Adrenal gland (tissue), 12 donors: ENCODE results near the gene SCG5. TPM values are rescaled to one million over a fixed set of nuclear protein-coding genes. Genes with fewer than 3 reads are reported as not detected.

ENCODE experiments used
- DNase-seq, 7 donors: peaks; one replicate each; pipeline ENCODE4 v3.0.0-alpha.2; 2019 to 2020
- H3K27ac ChIP-seq, 5 donors: fragments of 200-600 bp; sonication (generic) in 4 of 5; 1 replicate in 3 of 5; 2 replicates in 2 of 5; pipeline versions ENCODE4 v1.5.1 to v1.8.0; 2016 to 2020; ENCODE audit warnings: mild to moderate bottlenecking in 1 of 5
- H3K27me3 ChIP-seq: fragments of 200-600 bp; 2 replicates; pipeline ENCODE4 v1.8.0; 2021
- H3K36me3 ChIP-seq, 2 donors: fragments of 200-600 bp; replicated peaks in 1 of 2; 1 replicate in 1 of 2; 2 replicates in 1 of 2; pipeline versions ENCODE4 v1.5.1 to v1.8.0; 2018 to 2022
- H3K4me1 ChIP-seq, 2 donors: fragments of 200-600 bp; replicated peaks in 1 of 2; 1 replicate in 1 of 2; 2 replicates in 1 of 2; pipeline versions ENCODE4 v1.5.1 to v1.8.0; 2018 to 2021
- H3K4me3 ChIP-seq, 4 donors: fragments of 200-600 bp; sonication (generic) in 3 of 4; one replicate each; pipeline ENCODE4 v1.5.1; 2016 to 2018
- H3K9me3 ChIP-seq, 3 donors: fragments of 200-600 bp; sonication (generic) in 1 of 3; replicated peaks in 1 of 3; 1 replicate in 2 of 3; 2 replicates in 1 of 3; pipeline versions ENCODE4 v1.5.1 to v1.8.0; 2016 to 2021
- POLR2A ChIP-seq, 2 donors: fragments of 450-650 bp; IDR thresholded peaks; one replicate each; pipeline ENCODE4 v1.6.1; 2017; ENCODE audit warnings: antibody characterized with exemption in 2 of 2, mild to moderate bottlenecking in 2 of 2, moderate library complexity in 1 of 2
- WGBS, 4 donors: extraction: QIAGEN DNeasy Blood & Tissue Kit in 2 of 4; methylation state at CpG; one replicate each; pipeline versions ENCODE4 v1.1.5 to v1.1.7; 2013 to 2017; 5-methylcytosine and 5-hydroxymethylcytosine counted together
- intact Hi-C, 2 donors: fragments of 100-400 bp; cut with DNase I; formaldehyde crosslinking; loops; one replicate each; pipeline versions ENCODE4 v1.14.1 to v1.15.0; 2022 to 2023
- polyA plus RNA-seq, 3 donors: library from polyadenylated mRNA; stranded (reverse); fragments of 200-250 nt in 2 of 3; fragments of 350-450 nt in 1 of 3; fragmentation: Illumina TruSeq in 1 of 3; extraction: RNeasy Lipid Tissue Mini Kit (QIAGEN cat#74804) in 1 of 3; gene quantifications; one replicate each; pipeline ENCODE4 v1.2.3, GENCODE V29; 2013 to 2014
- total RNA-seq, 9 donors: library from RNA; depleted of rRNA in 4 of 9; stranded (reverse); fragments of >200 nt in 4 of 9; fragments of 120-200 nt in 1 of 9; fragmentation: NEBNext Ultra II Directional in 1 of 9; extraction: Animal tissue kit (Norgen Biotek cat#: 25700) in 1 of 9; gene quantifications; one replicate each; pipeline versions ENCODE4 v1.1.0 to v1.2.4, GENCODE V29; 2013 to 2023
- TF ChIP-seq, protein P1 (sequence below), 6 experiments: fragments of 450-650 bp in 4 of 6; fragments of 200-600 bp in 2 of 6; sonication (generic) in 1 of 6; IDR thresholded peaks; 1 replicate in 5 of 6; 2 replicates in 1 of 6; pipeline versions ENCODE4 v1.5.1 to v1.8.0; 2016 to 2021; ENCODE audit warnings: antibody characterized with exemption in 6 of 6, mild to moderate bottlenecking in 2 of 6, moderate library complexity in 1 of 6
- donor health status: healthy with polysubstance abuse.
- donor health status: Bipolar disorder and iron deficiency.
- donor health status: DM: yes; HTN: yes; CAD: no.
- donor health status: DM: no; HTN: no; CAD: no.
- donor health status: DM: no; HTN: no; CAD: no.
- donor health status: DM: yes; HTN: yes; CAD: no.

SCG5 gene
- total and polyA plus RNA-seq, 12 donors = 0.52 to 102 (median 34.0) TPM; not detected in 2

DNA sequence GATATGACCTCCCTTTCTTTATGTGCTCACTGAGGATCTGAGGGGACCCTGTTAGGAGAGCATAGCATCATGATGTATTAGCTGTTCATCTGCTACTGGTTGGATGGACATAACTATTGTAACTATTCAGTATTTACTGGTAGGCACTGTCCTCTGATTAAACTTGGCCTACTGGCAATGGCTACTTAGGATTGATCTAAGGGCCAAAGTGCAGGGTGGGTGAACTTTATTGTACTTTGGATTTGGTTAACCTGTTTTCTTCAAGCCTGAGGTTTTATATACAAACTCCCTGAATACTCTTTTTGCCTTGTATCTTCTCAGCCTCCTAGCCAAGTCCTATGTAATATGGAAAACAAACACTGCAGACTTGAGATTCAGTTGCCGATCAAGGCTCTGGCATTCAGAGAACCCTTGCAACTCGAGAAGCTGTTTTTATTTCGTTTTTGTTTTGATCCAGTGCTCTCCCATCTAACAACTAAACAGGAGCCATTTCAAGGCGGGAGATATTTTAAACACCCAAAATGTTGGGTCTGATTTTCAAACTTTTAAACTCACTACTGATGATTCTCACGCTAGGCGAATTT lies 91.2 kb downstream of the SCG5 start:
- Histone ChIP-seq H3K4me3 (no peak overlapping the region), H3K4me1 (no peaks in the 10 kb centered on the region), H3K36me3 (no peaks in the 10 kb centered on the region), H3K27ac (no peak overlapping the region), H3K27me3 (peaks cover 10% of the 10 kb centered on the region), H3K9me3 (no peaks in the 10 kb centered on the region)
- no peak for TF ChIP-seq POLR2A (IDR thresholded peaks at IDR 0.05)
- TF ChIP-seq, protein P1, sequence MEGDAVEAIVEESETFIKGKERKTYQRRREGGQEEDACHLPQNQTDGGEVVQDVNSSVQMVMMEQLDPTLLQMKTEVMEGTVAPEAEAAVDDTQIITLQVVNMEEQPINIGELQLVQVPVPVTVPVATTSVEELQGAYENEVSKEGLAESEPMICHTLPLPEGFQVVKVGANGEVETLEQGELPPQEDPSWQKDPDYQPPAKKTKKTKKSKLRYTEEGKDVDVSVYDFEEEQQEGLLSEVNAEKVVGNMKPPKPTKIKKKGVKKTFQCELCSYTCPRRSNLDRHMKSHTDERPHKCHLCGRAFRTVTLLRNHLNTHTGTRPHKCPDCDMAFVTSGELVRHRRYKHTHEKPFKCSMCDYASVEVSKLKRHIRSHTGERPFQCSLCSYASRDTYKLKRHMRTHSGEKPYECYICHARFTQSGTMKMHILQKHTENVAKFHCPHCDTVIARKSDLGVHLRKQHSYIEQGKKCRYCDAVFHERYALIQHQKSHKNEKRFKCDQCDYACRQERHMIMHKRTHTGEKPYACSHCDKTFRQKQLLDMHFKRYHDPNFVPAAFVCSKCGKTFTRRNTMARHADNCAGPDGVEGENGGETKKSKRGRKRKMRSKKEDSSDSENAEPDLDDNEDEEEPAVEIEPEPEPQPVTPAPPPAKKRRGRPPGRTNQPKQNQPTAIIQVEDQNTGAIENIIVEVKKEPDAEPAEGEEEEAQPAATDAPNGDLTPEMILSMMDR (IDR thresholded peaks at IDR 0.05) = no peak
- intact Hi-C loops = no loop called here
- 67 to 81% (median 77%) methylated on average over 6 of the region's 6 CpGs for WGBS, 4 donors
- no peak for DNase-seq

DNA sequence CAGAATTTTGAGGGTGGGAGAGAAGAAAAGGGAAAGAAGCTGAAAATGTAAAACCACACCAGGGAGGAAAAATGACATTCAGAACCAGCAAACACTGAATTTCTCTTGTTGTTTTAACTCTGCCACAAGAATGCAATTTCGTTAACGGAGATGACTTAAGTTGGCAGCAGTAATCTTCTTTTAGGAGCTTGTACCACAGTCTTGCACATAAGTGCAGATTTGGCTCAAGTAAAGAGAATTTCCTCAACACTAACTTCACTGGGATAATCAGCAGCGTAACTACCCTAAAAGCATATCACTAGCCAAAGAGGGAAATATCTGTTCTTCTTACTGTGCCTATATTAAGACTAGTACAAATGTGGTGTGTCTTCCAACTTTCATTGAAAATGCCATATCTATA lies 91.8 kb downstream of the SCG5 start:
- intact Hi-C loops = no loop called here

DNA sequence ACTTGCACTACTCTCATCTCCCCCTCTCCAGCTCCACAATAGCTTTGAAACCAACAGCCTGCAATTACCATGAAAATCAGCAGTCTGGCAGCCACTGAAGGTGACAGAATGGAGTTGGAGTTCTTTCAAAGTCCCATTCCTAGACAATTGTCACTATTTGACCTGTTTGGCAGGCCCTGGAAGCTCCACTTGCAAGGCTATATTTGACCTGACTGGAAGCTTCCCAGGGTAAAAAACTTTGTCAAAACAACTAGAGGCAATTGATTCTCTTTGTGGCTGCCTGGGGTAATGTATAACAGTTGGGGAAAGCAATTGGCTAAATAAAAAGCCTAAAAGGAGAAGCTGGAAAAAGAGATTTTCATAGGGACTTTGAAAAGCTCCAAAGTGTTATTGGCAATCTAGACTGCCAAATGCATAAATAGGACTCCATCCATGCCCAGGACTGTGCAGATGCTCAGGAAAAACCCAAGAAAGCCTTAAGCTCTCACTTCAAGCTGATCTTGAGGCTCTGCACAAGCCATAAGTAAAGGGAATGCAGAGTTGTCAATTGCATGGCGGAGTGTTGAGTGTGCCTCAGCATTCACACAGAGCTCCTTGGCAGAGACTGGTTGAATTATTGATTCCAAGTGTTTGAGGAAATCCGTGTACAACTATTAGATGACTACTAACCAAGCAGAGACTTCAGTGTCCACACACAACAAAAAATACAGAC lies 94.6 kb downstream of the SCG5 start:
- Histone ChIP-seq H3K4me3 (no peak overlapping the region), H3K27me3 (peaks cover 2% of the 10 kb centered on the region), H3K27ac (no peak overlapping the region), H3K36me3 (no peaks in the 10 kb centered on the region), H3K9me3 (no peaks in the 10 kb centered on the region), H3K4me1 (no peaks in the 10 kb centered on the region)
- TF ChIP-seq POLR2A (IDR thresholded peaks at IDR 0.05) = no peak
- TF ChIP-seq, protein P1 (IDR thresholded peaks at IDR 0.05) = no peak
- DNase-seq = no peak
- intact Hi-C loops = no loop called here
- 58 to 76% (median 65%) methylated on average over 2 of the region's 2 CpGs for WGBS, 4 donors

More for the DNA sequence above, 91.8 kb downstream of the SCG5 start:
- Histone ChIP-seq H3K4me3 (no peak overlapping the region), H3K27ac (no peak overlapping the region), H3K4me1 (no peaks in the 10 kb centered on the region), H3K27me3 (peaks cover 10% of the 10 kb centered on the region), H3K9me3 (no peaks in the 10 kb centered on the region), H3K36me3 (no peaks in the 10 kb centered on the region)
- 42 to 89% (median 65%) methylated on average over 3 of the region's 3 CpGs for WGBS, 4 donors
- no peak for TF ChIP-seq POLR2A (IDR thresholded peaks at IDR 0.05)
- TF ChIP-seq, protein P1 (IDR thresholded peaks at IDR 0.05) = no peak
- no peak for DNase-seq

DNA sequence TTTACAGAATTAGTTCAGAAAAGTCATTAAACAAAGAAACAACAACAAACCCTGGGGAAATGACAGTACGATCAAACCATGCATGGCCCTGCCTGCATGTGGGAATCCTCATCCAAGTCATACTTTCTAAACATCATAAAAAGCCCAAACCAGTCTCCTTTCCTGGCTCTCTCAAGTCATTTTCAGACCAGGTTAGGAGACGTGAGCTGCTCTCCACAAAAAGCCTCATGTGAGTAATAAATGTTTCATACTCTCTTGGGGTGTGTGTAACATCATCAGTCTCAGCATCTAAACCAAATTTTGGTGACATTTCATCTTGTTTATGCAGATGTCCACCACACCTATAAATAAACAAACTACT lies 95.2 kb downstream of the SCG5 start:
- Histone ChIP-seq H3K27me3 (no peaks in the 10 kb centered on the region), H3K36me3 (no peaks in the 10 kb centered on the region), H3K27ac (no peak overlapping the region), H3K9me3 (peaks cover 0 to 3% (median 0%) of the 10 kb centered on the region in 3 donors), H3K4me3 (no peak overlapping the region), H3K4me1 (no peaks in the 10 kb centered on the region)
- TF ChIP-seq, protein P1 (IDR thresholded peaks at IDR 0.05) = no peak
- TF ChIP-seq POLR2A (IDR thresholded peaks at IDR 0.05) = no peak
- no peak for DNase-seq
- WGBS, 4 donors = 66 to 86% (median 77%) methylated on average over 2 of the region's 2 CpGs
- intact Hi-C loops = no loop called here
